ENCODE measurements around the gene SLC4A1. TPM values are rescaled to one million over a fixed set of nuclear protein-coding genes. Genes with fewer than 3 reads are reported as not detected.

SLC4A1 gene
- total RNA-seq, 1 donor from 2014 or later, result not detected

GRCh38 chr17:44235583-44235936 is 32.4 kb downstream of the SLC4A1 start:
- no peak for TF ChIP-seq CTCF (IDR thresholded peaks at IDR 0.05; ENCODE audit: unreplicated experiment)
- peaks cover 2% of the 10 kb centered on the region for H3K27me3 Mint-ChIP-seq (ENCODE audit: unreplicated experiment)
- DNase-seq (ENCODE audit: low spot score), result no peak
- H3K4me1 Mint-ChIP-seq (ENCODE audit: unreplicated experiment), result peaks cover 6% of the 10 kb centered on the region
- H3K36me3 Mint-ChIP-seq (ENCODE audit: low read depth, unreplicated experiment), result no peaks in the 10 kb centered on the region
- H3K4me3 Mint-ChIP-seq (ENCODE audit: unreplicated experiment), result no peak overlapping the region
- no peak overlapping the region for H3K27ac Mint-ChIP-seq (ENCODE audit: unreplicated experiment)
- H3K9me3 Mint-ChIP-seq (ENCODE audit: unreplicated experiment), result no peaks in the 10 kb centered on the region

- no peak overlapping the region for H3K4me3 Mint-ChIP-seq (ENCODE audit: unreplicated experiment)
- H3K36me3 Mint-ChIP-seq (ENCODE audit: low read depth, unreplicated experiment), result no peaks in the 10 kb centered on the region
- H3K27me3 Mint-ChIP-seq (ENCODE audit: unreplicated experiment), result peaks cover 2% of the 10 kb centered on the region
- no peaks in the 10 kb centered on the region for H3K9me3 Mint-ChIP-seq (ENCODE audit: unreplicated experiment)
- no peak overlapping the region for H3K27ac Mint-ChIP-seq (ENCODE audit: unreplicated experiment)
- no peak for DNase-seq (ENCODE audit: low spot score)
- H3K4me1 Mint-ChIP-seq (ENCODE audit: unreplicated experiment), result peaks cover 18% of the 10 kb centered on the region
- TF ChIP-seq CTCF (IDR thresholded peaks at IDR 0.05; ENCODE audit: unreplicated experiment), result no peak
These were observed 34.4 kb downstream of the SLC4A1 start for GRCh38 chr17:44233582-44233981.

GRCh38 chr17:44232061-44232460 is 35.9 kb downstream of the SLC4A1 start:
- TF ChIP-seq CTCF (IDR thresholded peaks at IDR 0.05; ENCODE audit: unreplicated experiment), result no peak
- H3K4me3 Mint-ChIP-seq (ENCODE audit: unreplicated experiment), result no peak overlapping the region
- no peaks in the 10 kb centered on the region for H3K9me3 Mint-ChIP-seq (ENCODE audit: unreplicated experiment)
- H3K27me3 Mint-ChIP-seq (ENCODE audit: unreplicated experiment), result peaks cover 2% of the 10 kb centered on the region
- no peak for DNase-seq (ENCODE audit: low spot score)
- no peak overlapping the region for H3K27ac Mint-ChIP-seq (ENCODE audit: unreplicated experiment)
- H3K36me3 Mint-ChIP-seq (ENCODE audit: low read depth, unreplicated experiment), result no peaks in the 10 kb centered on the region
- H3K4me1 Mint-ChIP-seq (ENCODE audit: unreplicated experiment), result peaks cover 18% of the 10 kb centered on the region

- H3K4me1 Mint-ChIP-seq (ENCODE audit: unreplicated experiment), result peaks cover 17% of the 10 kb centered on the region
- peak overlapping the region; percentile 75 for H3K27ac Mint-ChIP-seq (ENCODE audit: unreplicated experiment)
- H3K27me3 Mint-ChIP-seq (ENCODE audit: unreplicated experiment), result no peaks in the 10 kb centered on the region
- H3K4me3 Mint-ChIP-seq (ENCODE audit: unreplicated experiment), result no peak overlapping the region
- no peak for TF ChIP-seq CTCF (IDR thresholded peaks at IDR 0.05; ENCODE audit: unreplicated experiment)
- no peaks in the 10 kb centered on the region for H3K9me3 Mint-ChIP-seq (ENCODE audit: unreplicated experiment)
- H3K36me3 Mint-ChIP-seq (ENCODE audit: low read depth, unreplicated experiment), result no peaks in the 10 kb centered on the region
- DNase-seq (ENCODE audit: low spot score), result no peak
These were observed 37.8 kb downstream of the SLC4A1 start for GRCh38 chr17:44230140-44230539.

- Mint-ChIP-seq H3K4me1 (ENCODE audit: unreplicated experiment) (peaks cover 13% of the 10 kb centered on the region), H3K27me3 (ENCODE audit: unreplicated experiment) (no peaks in the 10 kb centered on the region), H3K27ac (ENCODE audit: unreplicated experiment) (no peak overlapping the region)
These were observed 38.8 kb downstream of the SLC4A1 start for GRCh38 chr17:44229090-44229489.

More at GRCh38 chr17:44229090-44229489, 38.8 kb downstream of the SLC4A1 start:
- no peak for DNase-seq (ENCODE audit: low spot score)
- H3K9me3 Mint-ChIP-seq (ENCODE audit: unreplicated experiment), result no peaks in the 10 kb centered on the region
- H3K36me3 Mint-ChIP-seq (ENCODE audit: low read depth, unreplicated experiment), result no peaks in the 10 kb centered on the region
- TF ChIP-seq CTCF (IDR thresholded peaks at IDR 0.05; ENCODE audit: unreplicated experiment), result no peak
- no peak overlapping the region for H3K4me3 Mint-ChIP-seq (ENCODE audit: unreplicated experiment)

Measured in endothelial cell (in vitro differentiated cells).